NT2/D1 (cell line): ENCODE results near the gene LRSAM1.
A peak's percentile ranks its signal among the peaks of the same experiment; 100 is the strongest.

Experiments used
- DNase-seq: peaks from one replicate; pipeline ENCODE4 v3.0.0-alpha.2; 2011; ENCODE audit warnings: low read depth, low spot score
- H3K27me3 ChIP-seq: 2 replicates; pipeline ENCODE4 v1.6.0; 2011; ENCODE audit warnings: mild to moderate bottlenecking; ENCODE audit not compliant: insufficient read length, insufficient read depth
- H3K36me3 ChIP-seq: 2 replicates; pipeline ENCODE4 v1.6.1; 2011; ENCODE audit warnings: mild to moderate bottlenecking, low read length, mixed read lengths; ENCODE audit not compliant: insufficient read depth, insufficient read length
- H3K4me1 ChIP-seq: 2 replicates; pipeline ENCODE4 v1.5.1; 2011; ENCODE audit not compliant: insufficient read depth, insufficient read length
- H3K4me3 ChIP-seq: 2 replicates; pipeline ENCODE4 v1.5.1; 2011; ENCODE audit warnings: low read depth; ENCODE audit not compliant: insufficient read length
- H3K9ac ChIP-seq: 2 replicates; pipeline ENCODE4 v1.6.0; 2011; ENCODE audit warnings: low read depth; ENCODE audit not compliant: insufficient read length
- H3K9me3 ChIP-seq: 2 replicates; pipeline ENCODE4 v1.5.1; 2011; ENCODE audit warnings: mild to moderate bottlenecking, low read length; ENCODE audit not compliant: insufficient read depth
- SUZ12 ChIP-seq: IDR thresholded peaks from 2 replicates; pipeline ENCODE4 v1.6.1; 2011; ENCODE audit not compliant: insufficient read length, insufficient read depth; ENCODE audit errors: extremely low read depth
- YY1 ChIP-seq: IDR thresholded peaks from 2 replicates; pipeline ENCODE4 v1.6.1; 2011; ENCODE audit not compliant: insufficient read length, insufficient read depth
- ZNF274 ChIP-seq: IDR thresholded peaks from 2 replicates; pipeline ENCODE4 v1.6.1; 2011; ENCODE audit warnings: mild to moderate bottlenecking, low read depth, low read length

Gene LRSAM1

DNA sequence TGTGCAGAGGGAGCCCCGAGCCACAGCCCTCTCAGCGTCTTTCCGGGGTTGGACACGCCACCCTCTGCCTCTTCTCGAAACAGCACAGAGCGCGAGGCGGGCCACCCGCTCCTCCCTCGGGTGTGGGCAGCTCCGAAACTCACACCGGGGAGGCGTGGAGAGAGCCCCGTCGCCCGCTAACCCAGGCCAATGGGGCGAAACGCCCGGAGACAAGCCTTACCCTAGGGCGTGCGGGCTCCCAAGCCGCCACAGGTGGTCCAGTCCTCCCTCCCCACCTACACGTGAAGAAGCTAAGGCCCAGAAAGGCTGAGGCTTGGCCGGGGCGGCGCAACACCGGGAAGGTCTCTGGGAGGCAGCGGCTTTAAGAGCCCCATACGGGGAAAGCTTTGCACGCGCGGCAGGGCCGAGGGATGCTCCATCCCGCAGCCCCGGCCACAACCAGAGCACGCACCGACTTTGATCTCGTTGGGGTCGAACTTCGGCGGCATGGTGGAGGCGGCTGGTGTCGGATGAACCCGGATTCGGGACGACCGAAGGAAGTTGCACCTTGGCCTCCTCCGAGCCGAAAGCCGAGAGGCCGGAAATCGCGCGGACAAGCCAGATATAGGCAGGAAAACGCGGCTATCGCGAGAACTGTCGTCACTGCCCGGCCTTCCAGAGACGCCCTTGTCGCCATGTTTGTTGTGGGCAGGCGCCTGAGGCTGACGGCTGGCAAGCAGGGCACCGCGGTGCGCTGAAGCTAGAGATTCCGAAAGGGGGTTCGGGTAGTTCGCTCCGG lies at the start of gene LRSAM1, which contains the start of gene RPL12:
Gene LRSAM1, plus strand, starts transcription at position 681 of the 778 bp plus-strand sequence. CDS start 3,018 bp downstream, outside the sequence.
Gene RPL12, minus strand, starts transcription at position 577 of the 778 bp plus-strand sequence. Its CDS starts 89 bp downstream, at position 488.
- Histone ChIP-seq H3K4me3 (peak within 1 kb of the TSS; percentile 100), H3K9ac (peak within 1 kb of the TSS; percentile 100), H3K4me1 (peaks cover 7% of the 10 kb centered on the region), H3K27me3 (no peaks in the 10 kb centered on the region), H3K36me3 (peaks cover 83% of the 10 kb centered on the region), H3K9me3 (no peaks in the 10 kb centered on the region)
- peak; percentile 94 for DNase-seq
- TF ChIP-seq YY1 = peak; percentile 99
- TF ChIP-seq SUZ12 = no peak

DNA sequence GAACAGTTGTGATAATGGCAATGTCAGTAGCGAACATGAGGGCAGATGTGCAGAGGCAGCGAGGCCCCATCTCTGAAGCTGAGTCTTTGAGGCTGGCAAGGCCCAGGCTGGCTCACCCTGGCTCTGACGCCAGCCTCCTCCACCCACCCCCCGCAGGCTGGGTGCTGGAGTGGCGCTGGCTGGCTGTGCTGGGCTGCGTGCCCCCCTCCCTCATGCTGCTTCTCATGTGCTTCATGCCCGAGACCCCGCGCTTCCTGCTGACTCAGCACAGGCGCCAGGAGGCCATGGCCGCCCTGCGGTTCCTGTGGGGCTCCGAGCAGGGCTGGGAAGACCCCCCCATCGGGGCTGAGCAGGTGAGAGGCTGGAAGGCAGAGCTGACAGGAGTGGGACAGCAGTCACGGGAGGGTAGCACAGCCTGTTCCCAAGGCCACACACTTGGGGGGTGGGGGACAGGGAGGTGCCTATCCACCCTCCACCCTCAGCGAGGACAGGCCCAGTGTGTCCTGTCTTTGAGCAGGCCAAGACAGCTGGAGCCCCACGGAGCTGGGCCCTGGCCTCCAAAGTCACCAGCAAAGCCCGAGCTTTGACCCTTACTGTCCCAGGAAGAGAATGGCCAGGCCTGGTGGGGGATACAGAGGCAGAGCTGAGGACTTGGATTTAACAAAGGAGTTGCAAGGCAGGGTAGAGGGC lies 48.8 kb upstream of the LRSAM1 start:
- H3K36me3 ChIP-seq = peaks cover 91% of the 10 kb centered on the region
- no peak for DNase-seq
- no peaks in the 10 kb centered on the region for H3K27me3 ChIP-seq
- no peak overlapping the region for H3K9ac ChIP-seq
- no peak for TF ChIP-seq YY1
- TF ChIP-seq SUZ12 = no peak
- TF ChIP-seq ZNF274 = no peak
- H3K9me3 ChIP-seq = no peaks in the 10 kb centered on the region
- H3K4me3 ChIP-seq = no peak overlapping the region
- peaks cover 19% of the 10 kb centered on the region for H3K4me1 ChIP-seq

DNA sequence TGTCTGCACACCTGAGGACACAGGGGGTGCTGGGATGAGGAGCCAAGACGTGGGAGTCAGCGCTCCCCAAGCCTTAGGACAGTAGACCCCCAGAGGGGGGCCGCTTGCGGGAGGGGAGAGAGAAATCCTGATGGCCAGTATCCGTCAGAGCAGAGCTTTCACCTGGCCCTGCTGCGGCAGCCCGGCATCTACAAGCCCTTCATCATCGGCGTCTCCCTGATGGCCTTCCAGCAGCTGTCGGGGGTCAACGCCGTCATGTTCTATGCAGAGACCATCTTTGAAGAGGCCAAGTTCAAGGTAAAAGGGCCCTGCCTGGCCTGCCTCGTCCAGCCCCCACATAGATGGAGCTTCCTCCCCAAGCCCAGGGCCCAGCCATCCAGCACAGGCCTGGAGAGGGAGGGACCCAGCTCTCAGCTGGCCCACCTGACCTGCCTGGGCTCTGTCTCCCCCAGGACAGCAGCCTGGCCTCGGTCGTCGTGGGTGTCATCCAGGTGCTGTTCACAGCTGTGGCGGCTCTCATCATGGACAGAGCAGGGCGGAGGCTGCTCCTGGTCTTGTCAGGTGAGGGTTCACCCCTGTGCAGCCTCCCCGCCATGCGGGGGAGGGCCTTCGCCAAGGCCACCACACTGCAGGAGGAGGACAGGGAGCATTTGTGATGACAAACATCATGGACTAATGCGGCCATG lies 47.7 kb upstream of the LRSAM1 start:
- Histone ChIP-seq H3K9ac (no peak overlapping the region), H3K9me3 (no peaks in the 10 kb centered on the region), H3K4me3 (no peak overlapping the region), H3K36me3 (peaks cover 93% of the 10 kb centered on the region), H3K27me3 (no peaks in the 10 kb centered on the region), H3K4me1 (peaks cover 15% of the 10 kb centered on the region)
- no peak for DNase-seq
- TF ChIP-seq SUZ12 (no peak), ZNF274 (no peak), YY1 (no peak)

DNA sequence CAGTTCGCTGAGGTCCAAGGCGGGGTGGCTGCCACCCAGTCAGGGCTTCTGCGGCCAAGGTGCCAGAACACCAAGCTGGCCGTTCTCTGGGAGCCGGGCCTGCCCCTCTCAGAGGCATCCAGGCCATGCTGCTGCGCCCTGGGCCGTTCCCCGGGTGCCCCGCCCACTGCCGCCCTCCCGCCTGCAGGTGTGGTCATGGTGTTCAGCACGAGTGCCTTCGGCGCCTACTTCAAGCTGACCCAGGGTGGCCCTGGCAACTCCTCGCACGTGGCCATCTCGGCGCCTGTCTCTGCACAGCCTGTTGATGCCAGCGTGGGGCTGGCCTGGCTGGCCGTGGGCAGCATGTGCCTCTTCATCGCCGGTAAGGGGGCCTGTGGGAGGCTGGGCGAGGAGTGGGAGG lies 46.7 kb upstream of the LRSAM1 start:
- Histone ChIP-seq H3K27me3 (no peaks in the 10 kb centered on the region), H3K9ac (no peak overlapping the region), H3K36me3 (peaks cover 86% of the 10 kb centered on the region), H3K4me3 (no peak overlapping the region), H3K9me3 (no peaks in the 10 kb centered on the region), H3K4me1 (peaks cover 12% of the 10 kb centered on the region)
- TF ChIP-seq SUZ12 = no peak
- no peak for TF ChIP-seq ZNF274
- no peak for TF ChIP-seq YY1
- no peak for DNase-seq

GRCh38 chr9:127405344-127406125 lies 45.8 kb upstream of the LRSAM1 start:
- DNase-seq = no peak
- H3K27me3 ChIP-seq = no peaks in the 10 kb centered on the region
- peaks cover 77% of the 10 kb centered on the region for H3K36me3 ChIP-seq
- no peaks in the 10 kb centered on the region for H3K9me3 ChIP-seq
- no peak for TF ChIP-seq SUZ12
- TF ChIP-seq ZNF274 = no peak
- TF ChIP-seq YY1 = no peak
- no peak overlapping the region for H3K9ac ChIP-seq
- H3K4me3 ChIP-seq = no peak overlapping the region
- H3K4me1 ChIP-seq = peaks cover 12% of the 10 kb centered on the region

- Histone ChIP-seq H3K9ac (peak overlapping the region; percentile 28), H3K36me3 (peaks cover 71% of the 10 kb centered on the region), H3K9me3 (no peaks in the 10 kb centered on the region), H3K4me3 (no peak overlapping the region), H3K4me1 (peaks cover 12% of the 10 kb centered on the region), H3K27me3 (no peaks in the 10 kb centered on the region)
- no peak for TF ChIP-seq YY1
- TF ChIP-seq SUZ12 = no peak
- no peak for TF ChIP-seq ZNF274
- DNase-seq = no peak
Observed at GRCh38 chr9:127406799-127407491, 44.4 kb upstream of the LRSAM1 start.
